CD4-positive, alpha-beta T cell treated with Interleukin-15 for 4 hours (primary cell): ENCODE measurements around the gene DCAF16.

ENCODE experiments used
- DNase-seq: peaks from one replicate; pipeline ENCODE4 v3.0.0-alpha.2; 2020; ENCODE audit warnings: low spot score

DCAF16 gene

DNA sequence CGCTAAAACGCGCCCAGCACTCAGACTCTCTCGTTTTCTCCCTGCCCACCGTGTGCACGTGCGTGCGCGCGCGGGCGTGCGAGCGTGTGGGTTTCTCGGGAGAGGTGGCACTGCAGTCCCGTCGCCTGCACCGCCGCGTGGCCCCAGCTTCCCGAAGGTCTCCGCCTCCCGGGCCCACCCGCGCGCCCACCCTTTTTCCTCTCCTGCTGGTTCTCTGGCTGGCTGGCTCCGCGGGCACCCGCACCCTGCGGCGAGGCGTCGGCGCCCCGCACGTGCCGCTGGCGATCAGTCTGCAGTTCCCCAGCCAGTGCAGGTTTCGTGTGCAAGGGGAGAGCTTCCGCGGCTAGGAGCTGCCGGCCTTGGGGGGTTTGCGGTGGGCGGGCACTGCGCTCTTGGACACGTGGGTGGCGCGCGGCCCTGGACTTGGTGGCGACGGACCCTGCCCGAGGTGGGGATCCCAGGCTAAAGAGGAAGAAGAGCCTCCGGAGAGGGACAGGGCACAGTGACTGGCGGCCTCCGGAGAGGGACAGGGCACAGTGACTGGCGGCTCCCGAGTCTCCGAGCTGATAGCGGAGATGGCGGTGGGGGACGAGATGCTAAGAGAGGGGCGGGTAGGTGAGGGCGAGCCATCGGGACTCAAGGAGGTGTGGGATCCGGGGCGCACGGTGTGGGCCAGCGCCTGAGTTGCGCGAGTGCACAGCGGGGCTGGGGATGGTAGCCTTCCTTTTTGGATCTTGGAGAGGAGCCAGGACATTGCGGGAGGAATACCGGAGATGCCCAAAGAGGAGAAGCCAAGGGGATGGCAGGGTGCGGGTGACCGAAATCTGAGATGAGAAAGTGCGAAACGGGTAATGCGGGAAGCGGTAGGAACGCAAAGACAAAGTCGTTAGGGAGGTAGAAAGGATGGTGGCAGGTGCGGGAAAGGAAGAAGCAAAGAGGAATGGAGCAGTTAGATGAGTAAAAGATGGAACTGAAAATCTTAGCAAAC is 29.0 kb downstream of the DCAF16 start, which contains the start of gene FAM184B:
FAM184B (minus strand) TSS at position 322 of the 988 bp plus-strand sequence. CDS start 322 bp downstream, outside the sequence.
- no peak for DNase-seq

- DNase-seq: no peak
Observed at GRCh38 chr4:17780501-17781299, 29.9 kb downstream of the DCAF16 start.

GRCh38 chr4:17778431-17778830 is 32.1 kb downstream of the DCAF16 start:
- DNase-seq: no peak

GRCh38 chr4:17773135-17773698 is 37.3 kb downstream of the DCAF16 start:
- DNase-seq: no peak

GRCh38 chr4:17771284-17771908 is 39.2 kb downstream of the DCAF16 start:
- no peak for DNase-seq

DNA sequence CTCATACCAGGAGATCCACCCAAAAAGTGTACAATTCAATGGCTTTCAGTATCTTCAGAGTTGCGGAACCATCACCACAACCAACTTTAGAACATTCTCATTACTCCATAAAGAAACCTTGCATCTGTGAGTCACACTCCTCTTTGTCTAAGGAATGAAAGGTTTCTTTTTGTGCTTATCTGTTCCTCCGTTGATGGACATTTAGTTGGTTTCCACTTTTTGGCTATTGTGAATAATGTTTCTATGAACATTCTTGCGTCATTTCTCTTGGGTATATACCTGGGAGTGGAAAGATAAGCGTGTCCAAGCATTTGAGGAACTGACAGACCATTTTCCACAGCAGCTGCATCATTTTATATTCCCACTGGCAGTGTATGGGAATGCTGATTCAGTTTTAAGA is 39.7 kb downstream of the DCAF16 start:
- DNase-seq: no peak

DNA sequence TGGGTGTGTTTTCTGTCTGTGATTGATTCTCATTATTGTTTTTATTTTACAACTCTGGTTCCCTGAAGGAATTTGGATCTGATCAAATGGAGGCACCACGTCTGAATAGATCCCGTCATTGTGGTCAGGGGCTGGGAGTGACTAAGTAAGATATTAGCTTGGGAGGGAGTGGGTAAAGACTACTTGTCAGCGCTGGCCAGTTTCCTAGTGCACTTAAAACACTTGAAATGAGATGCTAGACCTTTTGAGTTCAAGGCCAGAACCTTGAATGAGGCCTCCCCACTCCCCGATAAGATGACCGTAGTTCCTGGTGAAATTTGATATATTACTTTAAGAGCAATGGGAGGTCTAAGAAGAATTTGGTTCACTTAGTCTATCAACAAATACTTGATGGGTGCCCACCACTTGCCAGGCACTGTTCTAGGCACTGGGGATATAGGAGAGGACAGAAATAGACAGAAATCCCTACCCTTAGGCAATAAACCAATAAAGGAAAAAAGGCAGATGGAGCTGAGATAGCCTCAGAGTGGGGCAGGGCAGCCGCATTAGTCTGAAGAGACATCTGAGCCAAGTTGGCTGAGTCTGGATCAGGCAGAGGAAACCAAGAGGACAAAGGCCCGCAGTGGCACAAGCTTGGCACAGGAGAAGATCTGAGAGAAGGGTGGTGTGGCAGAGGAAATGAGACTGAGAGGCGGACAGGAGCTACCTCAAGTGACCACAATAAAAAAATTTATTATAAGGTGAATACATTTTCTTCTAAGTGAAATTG is 41.0 kb downstream of the DCAF16 start:
- no peak for DNase-seq

GRCh38 chr4:17766826-17767458 is 43.6 kb downstream of the DCAF16 start:
- no peak for DNase-seq

DNA sequence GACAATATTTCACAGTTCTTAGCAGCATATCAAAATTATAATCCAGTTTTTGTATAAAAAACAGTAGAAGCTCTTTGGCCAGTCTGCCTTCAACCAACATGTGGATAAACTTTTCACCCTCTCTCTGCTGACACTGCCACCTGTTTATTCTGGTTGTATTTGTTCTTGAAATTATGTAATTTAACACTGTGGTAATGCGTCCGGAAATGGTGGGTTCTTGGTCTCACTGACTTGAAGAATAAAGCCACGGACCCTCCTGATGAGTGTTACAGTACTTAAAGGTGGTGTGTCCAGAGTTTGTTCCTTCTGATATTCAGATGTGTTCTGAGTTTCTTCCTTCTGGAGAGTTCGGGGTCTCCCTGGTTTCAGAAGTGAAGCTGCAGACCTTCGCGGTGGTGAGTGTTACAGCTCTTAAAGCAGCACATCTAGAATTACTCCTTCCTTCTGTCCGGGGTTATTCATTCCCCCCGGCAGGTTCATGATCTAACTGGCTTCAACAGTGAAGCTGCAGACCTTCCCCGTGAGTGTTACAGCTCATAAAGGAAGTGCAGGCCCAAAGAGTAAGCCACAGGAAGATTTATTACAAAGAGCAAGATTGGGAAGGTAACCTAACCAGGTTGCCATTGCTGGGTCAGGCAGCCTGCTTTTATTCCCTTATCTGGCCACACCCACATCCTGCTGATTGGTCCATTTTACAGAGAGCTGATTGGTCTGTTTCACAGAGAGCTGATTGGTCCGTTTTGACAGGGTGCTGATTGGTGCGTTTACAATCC is 44.9 kb downstream of the DCAF16 start:
- DNase-seq: no peak

DNA sequence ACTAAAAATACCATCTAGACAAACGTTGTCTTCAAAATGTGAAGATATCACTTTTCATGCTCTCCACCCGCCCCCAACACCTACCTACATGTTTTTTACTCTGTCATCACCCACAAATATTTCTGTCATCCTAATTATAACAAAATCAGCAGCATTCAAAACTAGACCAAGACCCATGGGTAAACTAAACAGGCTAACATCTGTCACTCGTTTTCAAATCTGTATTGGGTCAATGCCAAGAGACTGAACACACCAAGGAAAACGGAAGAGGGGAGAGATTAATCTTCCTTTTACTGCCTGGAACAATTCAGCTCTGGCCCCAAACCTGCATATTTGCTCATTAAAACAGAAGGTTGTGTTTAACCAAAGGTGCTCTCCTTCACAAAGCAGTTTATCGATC is 46.6 kb downstream of the DCAF16 start:
- DNase-seq: no peak

DNA sequence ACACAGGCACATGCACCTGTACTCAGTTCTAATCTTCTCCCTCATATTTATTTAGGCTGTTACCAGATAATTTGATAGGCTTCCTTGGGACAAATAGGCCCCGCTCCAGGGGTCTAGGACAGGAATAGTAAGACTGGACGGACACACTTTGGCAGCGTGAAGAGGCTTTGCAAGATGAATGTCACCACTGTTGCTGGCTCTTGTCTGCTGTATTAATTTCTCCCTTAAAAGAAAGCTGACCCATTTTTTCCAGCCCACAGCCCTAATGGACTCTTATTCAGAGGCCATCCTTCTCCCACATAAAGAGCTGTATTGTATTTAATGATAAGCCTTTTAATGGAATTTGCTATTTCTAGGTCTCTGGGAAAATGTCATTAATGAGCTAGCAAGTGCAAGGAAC is 47.1 kb downstream of the DCAF16 start:
- DNase-seq: no peak

DNA sequence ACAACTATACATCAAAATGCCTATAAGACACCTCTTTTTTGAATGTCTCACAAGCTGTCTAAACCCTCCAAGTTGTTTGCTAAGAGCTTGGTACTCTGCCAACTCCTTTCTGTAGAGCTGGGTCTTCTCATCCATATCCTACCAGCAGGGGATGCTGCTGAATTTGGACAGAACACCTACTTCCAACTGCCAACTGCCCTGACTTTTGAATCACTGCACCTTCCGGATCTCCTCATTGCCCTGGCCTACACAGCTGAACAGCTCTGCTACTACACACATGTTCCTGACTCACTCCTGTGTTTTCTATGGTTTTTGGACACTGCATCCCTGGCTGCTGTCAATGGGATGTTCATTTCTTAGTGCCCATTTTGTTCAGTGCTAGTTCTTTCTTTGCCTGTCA is 47.8 kb downstream of the DCAF16 start:
- DNase-seq: no peak

GRCh38 chr4:17761062-17761461 is 49.5 kb downstream of the DCAF16 start:
- DNase-seq: no peak

DNA sequence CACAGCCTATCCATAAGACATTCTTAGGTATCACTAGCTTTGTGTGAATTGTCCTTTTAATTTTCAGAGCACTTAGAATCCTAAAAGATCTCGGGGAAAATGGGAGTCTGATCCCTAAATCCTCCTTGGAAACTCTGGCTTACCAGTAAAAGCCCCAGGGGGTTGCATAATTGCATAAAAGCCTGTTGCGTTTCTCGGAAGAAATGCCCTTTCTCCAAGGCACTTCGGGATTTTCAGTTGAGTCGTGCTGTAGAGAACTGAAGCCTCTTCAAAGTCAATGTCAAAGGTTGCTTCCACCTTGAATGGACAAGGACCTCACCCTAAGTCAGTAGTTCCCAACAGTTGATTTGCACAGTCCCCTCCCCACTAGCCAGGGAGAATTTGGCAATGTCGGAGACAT is 49.9 kb downstream of the DCAF16 start:
- no peak for DNase-seq

DNA sequence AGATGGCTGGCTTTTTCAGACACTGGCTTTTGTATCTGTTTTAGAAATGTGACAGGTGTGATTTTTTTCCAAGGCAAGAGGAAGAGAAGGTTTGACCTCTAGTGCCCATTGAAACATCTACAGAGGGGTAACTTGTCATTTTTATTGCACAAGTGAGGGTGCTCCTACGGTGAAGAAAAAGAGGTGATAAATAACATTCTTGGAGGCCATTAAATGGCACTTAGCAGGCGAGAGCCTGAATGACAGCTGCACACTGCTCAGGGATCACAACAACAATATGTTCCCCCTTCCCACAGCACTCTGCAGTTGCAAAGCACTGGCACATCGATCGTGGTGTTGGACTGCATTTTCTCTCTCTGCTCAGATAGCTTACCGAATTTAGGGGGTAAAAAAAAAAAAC is 52.1 kb downstream of the DCAF16 start:
- DNase-seq: no peak

- DNase-seq: no peak
Observed at GRCh38 chr4:17757621-17758020, 52.9 kb downstream of the DCAF16 start.

- no peak for DNase-seq
Observed at GRCh38 chr4:17753646-17754045, 56.9 kb downstream of the DCAF16 start.
